Measurements from ENCODE around the gene OR2A2. TPM values are rescaled to one million over a fixed set of nuclear protein-coding genes. Genes with fewer than 3 reads are reported as not detected.

OR2A2 gene
- polyA plus RNA-seq, 1 donor (not counting 4 experiments of a cell fraction or from before 2014, with no cell fraction given) = not detected

DNA sequence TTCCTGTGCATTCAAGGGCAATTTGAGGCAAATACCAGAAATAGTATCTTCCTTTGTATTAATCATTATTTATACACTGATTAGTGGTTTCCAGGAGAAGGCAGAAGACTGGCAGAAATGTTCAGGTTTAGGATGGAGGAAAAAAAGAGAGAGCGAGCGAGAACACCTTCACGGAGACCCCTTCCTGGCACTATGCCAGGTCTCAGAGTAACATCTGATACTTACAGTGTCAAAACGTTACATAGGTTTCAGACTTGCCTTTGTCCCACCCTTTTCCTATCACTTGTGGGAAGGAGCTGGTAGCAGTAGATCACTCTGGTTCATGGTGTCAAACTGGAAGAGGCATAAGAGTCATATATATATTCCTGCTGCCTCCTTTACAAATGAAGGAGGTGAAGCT, 22.7 kb upstream of the OR2A2 start:
- TF ChIP-seq, protein P1, sequence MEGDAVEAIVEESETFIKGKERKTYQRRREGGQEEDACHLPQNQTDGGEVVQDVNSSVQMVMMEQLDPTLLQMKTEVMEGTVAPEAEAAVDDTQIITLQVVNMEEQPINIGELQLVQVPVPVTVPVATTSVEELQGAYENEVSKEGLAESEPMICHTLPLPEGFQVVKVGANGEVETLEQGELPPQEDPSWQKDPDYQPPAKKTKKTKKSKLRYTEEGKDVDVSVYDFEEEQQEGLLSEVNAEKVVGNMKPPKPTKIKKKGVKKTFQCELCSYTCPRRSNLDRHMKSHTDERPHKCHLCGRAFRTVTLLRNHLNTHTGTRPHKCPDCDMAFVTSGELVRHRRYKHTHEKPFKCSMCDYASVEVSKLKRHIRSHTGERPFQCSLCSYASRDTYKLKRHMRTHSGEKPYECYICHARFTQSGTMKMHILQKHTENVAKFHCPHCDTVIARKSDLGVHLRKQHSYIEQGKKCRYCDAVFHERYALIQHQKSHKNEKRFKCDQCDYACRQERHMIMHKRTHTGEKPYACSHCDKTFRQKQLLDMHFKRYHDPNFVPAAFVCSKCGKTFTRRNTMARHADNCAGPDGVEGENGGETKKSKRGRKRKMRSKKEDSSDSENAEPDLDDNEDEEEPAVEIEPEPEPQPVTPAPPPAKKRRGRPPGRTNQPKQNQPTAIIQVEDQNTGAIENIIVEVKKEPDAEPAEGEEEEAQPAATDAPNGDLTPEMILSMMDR (optimal IDR thresholded peaks at IDR 0.05 in 1 of 3, IDR thresholded peaks at IDR 0.05 in 1 of 3, conservative IDR thresholded peaks at IDR 0.05 in 1 of 3; ENCODE audit: extremely low read depth in 1 of 3, insufficient read depth in 2 of 3, low read length in 3 of 3) = no peak
- no peak for TF ChIP-seq EZH2 (IDR thresholded peaks at IDR 0.05; ENCODE audit: low read length)
- FAIRE-seq (no peak), DNase-seq (ENCODE audit: low read depth, low spot score) (no peak)
- H2AFZ ChIP-seq (ENCODE audit: control insufficient read depth, low read length) = no peak overlapping the region
- dilution Hi-C loops (cut with MboI; ENCODE audit: extremely low pct_ligation_motif_present, low sequenced_read_pairs) = no loop called here
- H3K4me3 ChIP-seq (ENCODE audit: control insufficient read depth in 2 of 3, extremely low read depth in 1 of 3, insufficient read depth in 2 of 3, low read depth in 1 of 3, low read length in 3 of 3) = no peak overlapping the region
- H3K4me2 ChIP-seq (ENCODE audit: control insufficient read depth, extremely low read depth, insufficient read depth, low read depth, low read length) = no peak overlapping the region
- no peaks in the 10 kb centered on the region for H3K9me3 ChIP-seq (ENCODE audit: control insufficient read depth, low read depth, low read length)
- no peaks in the 10 kb centered on the region for H3K4me1 ChIP-seq (ENCODE audit: control insufficient read depth, extremely low read depth, insufficient read depth, low read length)
- no peak overlapping the region for H3K9ac ChIP-seq (ENCODE audit: control insufficient read depth, extremely low read depth, insufficient read depth, low read length)
- no peaks in the 10 kb centered on the region for H4K20me1 ChIP-seq (ENCODE audit: control insufficient read depth, extremely low read depth, insufficient read depth, low read length)
- H3K27me3 ChIP-seq (ENCODE audit: control insufficient read depth, extremely low read depth, insufficient read depth, low read length) = no peaks in the 10 kb centered on the region
- no peaks in the 10 kb centered on the region for H3K9me1 ChIP-seq (ENCODE audit: control insufficient read depth, extremely low read depth, insufficient read depth, low read length)
- H3K27ac ChIP-seq (ENCODE audit: control insufficient read depth, insufficient read depth, low read length) = no peak overlapping the region
- H3K36me3 ChIP-seq (ENCODE audit: control insufficient read depth in 2 of 2, extremely low read depth in 1 of 2, insufficient read depth in 2 of 2, low read length in 2 of 2) = no peaks in the 10 kb centered on the region
- no peaks in the 10 kb centered on the region for H3K79me2 ChIP-seq (ENCODE audit: control insufficient read depth, insufficient read depth, low read length)

DNA sequence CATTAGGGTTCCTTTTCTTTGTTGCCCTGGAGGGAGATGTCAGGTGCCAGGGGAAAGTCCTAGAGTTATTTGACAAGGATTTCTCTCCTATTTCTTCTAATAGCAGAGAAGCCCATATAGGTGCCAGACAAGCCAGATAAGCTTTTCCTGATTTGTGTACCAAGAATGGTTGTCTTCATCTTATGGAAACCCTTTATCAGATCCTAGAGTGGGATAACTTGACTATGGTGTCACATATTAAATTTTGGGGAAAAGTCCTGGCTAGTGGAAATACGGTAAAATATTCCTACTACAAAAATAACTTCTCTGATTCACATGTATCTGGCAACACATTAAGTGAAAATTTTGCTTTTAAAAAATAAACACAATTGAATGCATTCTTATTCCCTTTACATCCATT, 22.2 kb upstream of the OR2A2 start:
- Histone ChIP-seq H3K4me3 (ENCODE audit: control insufficient read depth in 2 of 3, extremely low read depth in 1 of 3, insufficient read depth in 2 of 3, low read depth in 1 of 3, low read length in 3 of 3) (no peak overlapping the region), H3K36me3 (ENCODE audit: control insufficient read depth in 2 of 2, extremely low read depth in 1 of 2, insufficient read depth in 2 of 2, low read length in 2 of 2) (no peaks in the 10 kb centered on the region), H3K9me3 (ENCODE audit: control insufficient read depth, low read depth, low read length) (no peaks in the 10 kb centered on the region), H3K4me2 (ENCODE audit: control insufficient read depth, extremely low read depth, insufficient read depth, low read depth, low read length) (no peak overlapping the region), H3K4me1 (ENCODE audit: control insufficient read depth, extremely low read depth, insufficient read depth, low read length) (no peaks in the 10 kb centered on the region), H4K20me1 (ENCODE audit: control insufficient read depth, extremely low read depth, insufficient read depth, low read length) (no peaks in the 10 kb centered on the region), H3K9ac (ENCODE audit: control insufficient read depth, extremely low read depth, insufficient read depth, low read length) (no peak overlapping the region), H3K27ac (ENCODE audit: control insufficient read depth, insufficient read depth, low read length) (no peak overlapping the region), H3K9me1 (ENCODE audit: control insufficient read depth, extremely low read depth, insufficient read depth, low read length) (no peaks in the 10 kb centered on the region), H3K79me2 (ENCODE audit: control insufficient read depth, insufficient read depth, low read length) (no peaks in the 10 kb centered on the region), H3K27me3 (ENCODE audit: control insufficient read depth, extremely low read depth, insufficient read depth, low read length) (no peaks in the 10 kb centered on the region), H2AFZ (ENCODE audit: control insufficient read depth, low read length) (no peak overlapping the region)
- DNase-seq (ENCODE audit: low read depth, low spot score) (no peak), FAIRE-seq (no peak)
- TF ChIP-seq EZH2 (IDR thresholded peaks at IDR 0.05; ENCODE audit: low read length) = no peak
- TF ChIP-seq, protein P1 (optimal IDR thresholded peaks at IDR 0.05 in 1 of 3, IDR thresholded peaks at IDR 0.05 in 1 of 3, conservative IDR thresholded peaks at IDR 0.05 in 1 of 3; ENCODE audit: extremely low read depth in 1 of 3, insufficient read depth in 2 of 3, low read length in 3 of 3) = no peak
- dilution Hi-C loops (cut with MboI; ENCODE audit: extremely low pct_ligation_motif_present, low sequenced_read_pairs) = no loop called here

All from keratinocyte (primary cell).